ENCODE results near the gene PALD1. TPM values are rescaled to one million over a fixed set of nuclear protein-coding genes. Genes with fewer than 3 reads are reported as not detected.

PALD1 gene
- total and polyA plus RNA-seq, 2 of the 4 experiments (the other 2 are of a cell fraction), result 0.12 to 0.18 TPM

DNA sequence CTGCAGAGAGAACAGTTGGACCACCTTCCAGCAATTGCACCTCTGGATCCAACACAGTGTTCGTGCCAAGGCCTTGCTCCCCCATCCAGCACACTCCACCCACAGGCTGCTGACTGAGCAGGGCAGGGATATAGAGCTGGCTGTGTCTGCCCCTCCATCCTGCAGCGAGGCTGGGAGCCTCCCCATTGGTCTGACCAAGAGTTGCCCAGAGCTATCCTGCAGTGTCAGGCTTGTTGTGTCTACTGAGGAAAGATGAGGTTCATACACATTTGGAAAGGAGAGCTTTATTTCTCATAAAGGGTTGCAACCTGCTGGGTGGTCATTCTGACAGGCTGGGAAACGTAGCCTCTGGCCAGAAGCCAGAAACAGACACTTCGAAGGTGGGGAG lies 96.9 kb downstream of the PALD1 start:
- Histone ChIP-seq H3K23ac (ENCODE audit: low read depth, low read length) (no peak overlapping the region), H3K4me3 (ENCODE audit: insufficient read depth, low read depth, low read length) (no peak overlapping the region), H3K27me3 (ENCODE audit: control insufficient read depth, insufficient read depth, low read length) (peaks cover 9% of the 10 kb centered on the region), H3K9me1 (ENCODE audit: insufficient read depth, low read length) (0 out of 2 replicates have a peak, but pooled peaks cover 3% of the 10 kb centered on the region), H3K9me3 (ENCODE audit: control insufficient read depth, insufficient read depth, low read length) (no peaks in the 10 kb centered on the region), H3K4me2 (ENCODE audit: low read depth, low read length) (no peak overlapping the region), H4K20me1 (ENCODE audit: insufficient read depth, low read length) (no peaks in the 10 kb centered on the region), H3K18ac (ENCODE audit: low read depth, low read length) (no peak overlapping the region), H3K79me1 (ENCODE audit: low read depth in 1 of 2, low read length in 2 of 2) (no peaks in the 10 kb centered on the region), H3K14ac (replicated peaks; ENCODE audit: low read depth, low read length) (no peak overlapping the region), H3K27ac (ENCODE audit: insufficient read depth, low read length) (no peak overlapping the region), H2BK15ac (ENCODE audit: low read depth, low read length) (no peak overlapping the region), H4K5ac (ENCODE audit: low read depth, low read length) (no peak overlapping the region), H3K4me1 (ENCODE audit: control insufficient read depth, insufficient read depth, low read length) (0 out of 2 replicates have a peak, but pooled peaks cover 2% of the 10 kb centered on the region), H2BK120ac (ENCODE audit: low read depth, low read length) (no peak overlapping the region), H3K4ac (ENCODE audit: low read depth, low read length) (no peak overlapping the region), H3K56ac (ENCODE audit: extremely low read depth, insufficient read depth, low read length) (no peak overlapping the region), H3K36me3 (ENCODE audit: control insufficient read depth, insufficient read depth, low read length) (no peaks in the 10 kb centered on the region), H2AK5ac (ENCODE audit: low read depth, low read length) (no peak overlapping the region), H4K91ac (ENCODE audit: insufficient read depth, low read depth, low read length) (no peak overlapping the region), H2AFZ (replicated peaks; ENCODE audit: low read length, poor library complexity) (peak overlapping the region; percentile 63), H2BK5ac (ENCODE audit: low read depth, low read length, poor library complexity, severe bottlenecking) (no peak overlapping the region), H4K8ac (ENCODE audit: low read depth in 2 of 2, low read length in 2 of 2) (no peak overlapping the region), H2BK20ac (ENCODE audit: low read depth, low read length) (no peak overlapping the region), H2AK9ac (replicated peaks; ENCODE audit: low read depth, low read length, poor library complexity) (no peak overlapping the region), H3K9ac (ENCODE audit: low read depth, low read length) (no peak overlapping the region)
- in situ Hi-C loops (cut with MboI; ENCODE audit: low sequenced_read_pairs), result no loop called here
- intact Hi-C loops (cut with micrococcal nuclease), result no loop called here
- no peak for ATAC-seq (ENCODE audit: low read depth)
- ChIA-PET POLR2A (ENCODE audit: unreplicated experiment) (no interaction called here), CTCF (interaction anchor here (0.6 to 1.4 kb wide), 2 partner anchors 81 to 185 kb away, joined by 3 to 4 read pairs; no protein-coding TSS in a partner anchor)
- TF ChIP-seq, protein P1, sequence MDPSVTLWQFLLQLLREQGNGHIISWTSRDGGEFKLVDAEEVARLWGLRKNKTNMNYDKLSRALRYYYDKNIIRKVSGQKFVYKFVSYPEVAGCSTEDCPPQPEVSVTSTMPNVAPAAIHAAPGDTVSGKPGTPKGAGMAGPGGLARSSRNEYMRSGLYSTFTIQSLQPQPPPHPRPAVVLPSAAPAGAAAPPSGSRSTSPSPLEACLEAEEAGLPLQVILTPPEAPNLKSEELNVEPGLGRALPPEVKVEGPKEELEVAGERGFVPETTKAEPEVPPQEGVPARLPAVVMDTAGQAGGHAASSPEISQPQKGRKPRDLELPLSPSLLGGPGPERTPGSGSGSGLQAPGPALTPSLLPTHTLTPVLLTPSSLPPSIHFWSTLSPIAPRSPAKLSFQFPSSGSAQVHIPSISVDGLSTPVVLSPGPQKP (IDR thresholded peaks at IDR 0.05; ENCODE audit: borderline replicate concordance, low read depth, low read length), result no peak
- no peak for TF ChIP-seq RAD21 (IDR thresholded peaks at IDR 0.05; ENCODE audit: low read length)
- TF ChIP-seq CHD1 (IDR thresholded peaks at IDR 0.05; ENCODE audit: low read depth, low read length), result no peak
- TF ChIP-seq MXI1 (IDR thresholded peaks at IDR 0.05; ENCODE audit: borderline replicate concordance, low read depth, low read length), result no peak
- TF ChIP-seq RCOR1 (IDR thresholded peaks at IDR 0.05; ENCODE audit: insufficient replicate concordance, low read length), result no peak
- no peak for TF ChIP-seq RFX5 (IDR thresholded peaks at IDR 0.05; ENCODE audit: low read depth, low read length)
- no peak for TF ChIP-seq NFE2L2 (IDR thresholded peaks at IDR 0.05; ENCODE audit: low read depth, low read length)
- no peak for TF ChIP-seq POLR2A (IDR thresholded peaks at IDR 0.05; ENCODE audit: low read depth, low read length)
- no peak for TF ChIP-seq FOS (IDR thresholded peaks at IDR 0.05; ENCODE audit: low read depth, low read length)
- TF ChIP-seq SMC3 (IDR thresholded peaks at IDR 0.05; ENCODE audit: low read depth, low read length), result no peak
- no TSS peak for BruUV-seq (replicated peaks)
- no peak for DNase-seq
- WGBS, 2 experiments (ENCODE audit: extremely low coverage in 2 of 2, insufficient read length in 1 of 2), result 17% methylated on average over 1 of the region's 4 CpGs; no CpG with 5 or more reads in 1 of the 2 experiments
- dilution Hi-C loops (cut with HindIII; ENCODE audit: low sequenced_read_pairs, unreplicated experiment), result no loop called here

Measured in IMR-90 (cell line).